ENCODE data around the gene C2orf69.

GRCh38 chr2:199882667-199883066 lies 28.4 kb upstream of the C2orf69 start:
- TF ChIP-seq CTCF (IDR thresholded peaks at IDR 0.05) = no peak
- no peak for TF ChIP-seq ESRRA (CRISPR knock-in tag; IDR thresholded peaks at IDR 0.05; ENCODE audit: borderline replicate concordance)
- TF ChIP-seq E2F1 (CRISPR knock-in tag; IDR thresholded peaks at IDR 0.05) = no peak
- TF ChIP-seq NFE2L1 (CRISPR knock-in tag; IDR thresholded peaks at IDR 0.05) = no peak
- no peak for TF ChIP-seq GRHL2 (CRISPR knock-in tag; IDR thresholded peaks at IDR 0.05; ENCODE audit: insufficient replicate concordance, severe bottlenecking)
- no peak for TF ChIP-seq ZNF671 (CRISPR knock-in tag; IDR thresholded peaks at IDR 0.05)
- no peak for TF ChIP-seq TEAD4 (CRISPR knock-in tag; IDR thresholded peaks at IDR 0.05)
- no peak for TF ChIP-seq FOXP1 (CRISPR knock-in tag; IDR thresholded peaks at IDR 0.05; ENCODE audit: borderline replicate concordance)
- no peak for TF ChIP-seq HMGXB4 (CRISPR knock-in tag; IDR thresholded peaks at IDR 0.05)
- no peak for TF ChIP-seq ZBTB21 (CRISPR knock-in tag; IDR thresholded peaks at IDR 0.05; ENCODE audit: borderline replicate concordance)
- TF ChIP-seq MAX (CRISPR knock-in tag; IDR thresholded peaks at IDR 0.05) = no peak

Data from WTC11 (cell line).